Nephron (organoid): ENCODE results near the gene MBD3L1.

Experiments used
- H3K27ac Mint-ChIP-seq, 3 experiments: 2 replicates each; pipeline ENCODE4 v1.8.0; 2020; ENCODE audit warnings: mixed read lengths in 3 of 3, mild to moderate bottlenecking in 2 of 3, moderate library complexity in 1 of 3
- H3K27me3 Mint-ChIP-seq: 2 replicates; pipeline ENCODE4 v1.8.0; 2021; ENCODE audit warnings: low read depth, mild to moderate bottlenecking, moderate library complexity, mixed read lengths
- H3K36me3 Mint-ChIP-seq: 2 replicates; pipeline ENCODE4 v1.8.0; 2020; ENCODE audit warnings: low read depth, mixed read lengths
- H3K4me1 Mint-ChIP-seq: 2 replicates; pipeline ENCODE4 v1.8.0; 2020; ENCODE audit warnings: mixed read lengths
- H3K4me3 Mint-ChIP-seq, 3 experiments: 2 replicates each; pipeline ENCODE4 v1.8.0; 2020; ENCODE audit warnings: mild to moderate bottlenecking in 3 of 3, mixed read lengths in 3 of 3, moderate library complexity in 2 of 3
- H3K9me3 Mint-ChIP-seq: 2 replicates; pipeline ENCODE4 v1.8.0; 2020; ENCODE audit warnings: mixed read lengths
- TF ChIP-seq, protein P1 (sequence below), 3 experiments: fragments of 200-600 bp; sonication (generic); IDR thresholded peaks; one replicate each; pipeline ENCODE4 v1.5.0; 2021; ENCODE audit warnings: antibody characterized with exemption in 3 of 3; ENCODE audit not compliant: unreplicated experiment in 3 of 3

The MBD3L1 gene

DNA sequence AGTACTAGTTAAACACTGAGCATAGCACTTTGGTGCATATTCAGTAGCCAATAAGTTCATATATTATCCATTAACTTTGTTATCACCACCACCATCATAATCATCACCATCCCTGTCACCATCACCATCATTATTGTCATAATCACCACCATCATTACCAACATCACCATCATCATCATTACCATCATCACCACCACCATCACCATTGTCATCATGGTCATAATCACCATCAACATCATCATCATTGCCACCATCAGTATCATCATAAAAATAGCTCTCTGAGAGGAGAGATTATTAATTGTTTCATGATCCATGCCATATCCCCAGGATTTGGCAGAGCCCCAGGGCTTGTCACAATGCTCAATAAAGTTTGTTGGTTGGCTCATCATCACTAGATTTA lies 49.3 kb downstream of the MBD3L1 start:
- Mint-ChIP-seq H3K4me3 (no peak overlapping the region), H3K27ac (no peak overlapping the region)
- TF ChIP-seq, protein P1, sequence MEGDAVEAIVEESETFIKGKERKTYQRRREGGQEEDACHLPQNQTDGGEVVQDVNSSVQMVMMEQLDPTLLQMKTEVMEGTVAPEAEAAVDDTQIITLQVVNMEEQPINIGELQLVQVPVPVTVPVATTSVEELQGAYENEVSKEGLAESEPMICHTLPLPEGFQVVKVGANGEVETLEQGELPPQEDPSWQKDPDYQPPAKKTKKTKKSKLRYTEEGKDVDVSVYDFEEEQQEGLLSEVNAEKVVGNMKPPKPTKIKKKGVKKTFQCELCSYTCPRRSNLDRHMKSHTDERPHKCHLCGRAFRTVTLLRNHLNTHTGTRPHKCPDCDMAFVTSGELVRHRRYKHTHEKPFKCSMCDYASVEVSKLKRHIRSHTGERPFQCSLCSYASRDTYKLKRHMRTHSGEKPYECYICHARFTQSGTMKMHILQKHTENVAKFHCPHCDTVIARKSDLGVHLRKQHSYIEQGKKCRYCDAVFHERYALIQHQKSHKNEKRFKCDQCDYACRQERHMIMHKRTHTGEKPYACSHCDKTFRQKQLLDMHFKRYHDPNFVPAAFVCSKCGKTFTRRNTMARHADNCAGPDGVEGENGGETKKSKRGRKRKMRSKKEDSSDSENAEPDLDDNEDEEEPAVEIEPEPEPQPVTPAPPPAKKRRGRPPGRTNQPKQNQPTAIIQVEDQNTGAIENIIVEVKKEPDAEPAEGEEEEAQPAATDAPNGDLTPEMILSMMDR (IDR thresholded peaks at IDR 0.05; ENCODE audit: unreplicated experiment in 3 of 3) = no peak

DNA sequence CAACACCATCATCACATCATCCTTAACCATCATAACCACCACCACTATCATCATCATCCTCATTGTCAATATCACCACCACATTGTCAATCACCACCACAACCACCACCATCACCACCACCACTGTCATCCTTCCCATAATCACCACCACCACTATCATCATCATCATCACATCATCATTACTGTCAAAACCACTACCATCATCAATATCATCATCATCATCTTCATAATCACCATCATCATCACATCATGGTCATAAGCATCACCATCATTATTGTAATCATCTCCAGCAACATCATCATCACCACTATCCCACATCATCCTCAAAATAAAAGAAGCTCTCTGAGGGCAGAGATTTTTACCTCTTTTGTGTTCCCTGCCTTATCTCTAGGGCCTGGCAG lies 52.2 kb downstream of the MBD3L1 start:
- Mint-ChIP-seq H3K27me3 (no peaks in the 10 kb centered on the region), H3K4me1 (no peaks in the 10 kb centered on the region), H3K4me3 (no peak overlapping the region), H3K9me3 (peaks cover 28% of the 10 kb centered on the region), H3K36me3 (no peaks in the 10 kb centered on the region), H3K27ac (no peak overlapping the region)
- TF ChIP-seq, protein P1 (IDR thresholded peaks at IDR 0.05; ENCODE audit: unreplicated experiment in 3 of 3) = no peak

More for the DNA sequence above, 49.3 kb downstream of the MBD3L1 start:
- H3K27me3 Mint-ChIP-seq = no peaks in the 10 kb centered on the region
- H3K9me3 Mint-ChIP-seq = peaks cover 46% of the 10 kb centered on the region
- H3K4me1 Mint-ChIP-seq = no peaks in the 10 kb centered on the region
- no peaks in the 10 kb centered on the region for H3K36me3 Mint-ChIP-seq

DNA sequence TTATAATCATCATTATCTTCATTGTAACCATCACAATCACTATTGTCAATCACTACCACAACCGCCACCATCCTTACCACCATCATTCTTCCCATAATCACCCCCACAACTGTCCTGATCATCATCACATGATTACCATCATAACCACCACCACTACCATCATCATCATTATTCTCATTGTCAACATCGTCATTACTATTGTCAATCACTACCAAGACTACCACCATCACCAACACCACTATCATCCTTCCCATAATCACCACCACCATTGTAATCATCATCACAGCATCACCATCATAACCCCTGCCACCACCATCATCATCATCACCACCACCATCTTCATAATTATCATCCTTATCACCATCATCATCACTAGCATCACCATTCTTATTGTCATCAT lies 55.2 kb downstream of the MBD3L1 start:
- peaks cover 10% of the 10 kb centered on the region for H3K9me3 Mint-ChIP-seq
- H3K4me1 Mint-ChIP-seq = no peaks in the 10 kb centered on the region
- H3K36me3 Mint-ChIP-seq = no peaks in the 10 kb centered on the region
- TF ChIP-seq, protein P1 (IDR thresholded peaks at IDR 0.05; ENCODE audit: unreplicated experiment in 3 of 3) = no peak
- no peak overlapping the region for H3K4me3 Mint-ChIP-seq
- H3K27me3 Mint-ChIP-seq = no peaks in the 10 kb centered on the region
- no peak overlapping the region for H3K27ac Mint-ChIP-seq

DNA sequence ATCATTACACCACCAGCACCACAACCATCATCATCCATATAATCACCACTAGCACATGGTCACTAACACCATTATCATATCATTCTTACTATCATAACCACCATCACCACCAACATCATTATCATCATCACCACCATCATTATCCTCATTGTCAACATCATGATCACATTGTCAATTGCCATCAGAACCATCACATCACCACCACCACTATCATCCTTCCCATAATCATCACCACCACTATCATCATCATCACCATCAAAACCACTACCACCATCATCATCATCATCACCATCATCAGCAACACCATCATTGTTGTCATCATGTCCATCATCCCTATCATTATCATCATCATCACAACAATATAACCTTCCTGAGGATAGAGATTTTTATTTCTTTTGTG lies 58.1 kb downstream of the MBD3L1 start:
- Mint-ChIP-seq H3K27me3 (no peaks in the 10 kb centered on the region), H3K4me3 (no peak overlapping the region), H3K27ac (no peak overlapping the region), H3K9me3 (no peaks in the 10 kb centered on the region), H3K4me1 (no peaks in the 10 kb centered on the region), H3K36me3 (no peaks in the 10 kb centered on the region)
- TF ChIP-seq, protein P1 (IDR thresholded peaks at IDR 0.05; ENCODE audit: unreplicated experiment in 3 of 3) = no peak
